ENCODE measurements around the gene TLX1. TPM values are rescaled to one million over a fixed set of nuclear protein-coding genes. Genes with fewer than 3 reads are reported as not detected.

TLX1 gene
- total and polyA plus RNA-seq, 8 donors, result 0.58 to 7.0 TPM; not detected in 6

GRCh38 chr10:101106351-101106750 lies 24.7 kb upstream of the TLX1 start:
- intact Hi-C loops (cut with DNase I; ENCODE audit: low total_unique reads), result no loop called here
- Histone ChIP-seq H3K36me3 (no peaks in the 10 kb centered on the region), H3K27me3 (peaks cover 0 to 78% (median 4%) of the 10 kb centered on the region in 3 donors), H3K4me3 (no peak overlapping the region), H3K9me3 (no peaks in the 10 kb centered on the region), H3K4me1 (no peaks in the 10 kb centered on the region), H3K27ac (no peak overlapping the region)
- no peak for DNase-seq
- 62 to 77% (median 71%) methylated on average over 6 of the region's 6 CpGs for WGBS, 5 donors
- no peak for TF ChIP-seq EP300 (IDR thresholded peaks at IDR 0.05)
- no peak for TF ChIP-seq CTCF (IDR thresholded peaks at IDR 0.05)
- TF ChIP-seq POLR2A (IDR thresholded peaks at IDR 0.05), result no peak
- no peak for TF ChIP-seq POLR2AphosphoS5 (IDR thresholded peaks at IDR 0.05)

GRCh38 chr10:101107771-101108170 lies 23.3 kb upstream of the TLX1 start:
- WGBS, 5 donors, result 87 to 92% (median 89%) methylated on average over 4 to 5 of the region's 5 CpGs
- intact Hi-C loops (cut with DNase I; ENCODE audit: low total_unique reads), result no loop called here
- H3K27me3 ChIP-seq, result peaks cover 0 to 83% (median 10%) of the 10 kb centered on the region in 3 donors

GRCh38 chr10:101110856-101111523 lies 20.1 kb upstream of the TLX1 start:
- TF ChIP-seq CTCF (IDR thresholded peaks at IDR 0.05) (no peak), POLR2A (IDR thresholded peaks at IDR 0.05) (no peak), EP300 (IDR thresholded peaks at IDR 0.05) (no peak), POLR2AphosphoS5 (IDR thresholded peaks at IDR 0.05) (no peak)
- intact Hi-C loops (cut with DNase I; ENCODE audit: low total_unique reads), result no loop called here
- Histone ChIP-seq H3K27me3 (peaks cover 0 to 93% (median 26%) of the 10 kb centered on the region in 3 donors), H3K4me3 (no peak overlapping the region), H3K9me3 (no peaks in the 10 kb centered on the region), H3K4me1 (no peaks in the 10 kb centered on the region), H3K27ac (no peak overlapping the region), H3K36me3 (no peaks in the 10 kb centered on the region)
- DNase-seq, result no peak
- 30 to 48% (median 34%) methylated on average over 6 of the region's 6 CpGs for WGBS, 5 donors

More at GRCh38 chr10:101107771-101108170, 23.3 kb upstream of the TLX1 start:
- Histone ChIP-seq H3K9me3 (no peaks in the 10 kb centered on the region), H3K27ac (no peak overlapping the region), H3K4me3 (no peak overlapping the region), H3K36me3 (no peaks in the 10 kb centered on the region), H3K4me1 (no peaks in the 10 kb centered on the region)
- TF ChIP-seq CTCF (IDR thresholded peaks at IDR 0.05) (no peak), POLR2A (IDR thresholded peaks at IDR 0.05) (no peak), EP300 (IDR thresholded peaks at IDR 0.05) (no peak), POLR2AphosphoS5 (IDR thresholded peaks at IDR 0.05) (no peak)
- DNase-seq, result no peak

- no peak for TF ChIP-seq CTCF (IDR thresholded peaks at IDR 0.05)
- no peak for TF ChIP-seq POLR2A (IDR thresholded peaks at IDR 0.05)
- no peak for TF ChIP-seq POLR2AphosphoS5 (IDR thresholded peaks at IDR 0.05)
- no peak for TF ChIP-seq EP300 (IDR thresholded peaks at IDR 0.05)
- WGBS, 5 donors, result 59 to 79% (median 62%) methylated on average over 7 to 8 of the region's 8 CpGs
- Histone ChIP-seq H3K27me3 (peaks cover 0 to 93% (median 30%) of the 10 kb centered on the region in 3 donors), H3K36me3 (no peaks in the 10 kb centered on the region), H3K4me1 (no peaks in the 10 kb centered on the region), H3K27ac (no peak overlapping the region), H3K9me3 (no peaks in the 10 kb centered on the region), H3K4me3 (no peak overlapping the region)
- intact Hi-C loops (cut with DNase I; ENCODE audit: low total_unique reads), result no loop called here
- DNase-seq, result no peak
These were observed 19.6 kb upstream of the TLX1 start for GRCh38 chr10:101111547-101111946.
